Head of caudate nucleus (tissue), 42 donors: ENCODE results near the gene CPOX.
"Not testable (repeated sequence)": the region's sequence is repeated elsewhere in the genome, so short reads cannot be mapped to it uniquely, and the experiment has no call there.

Source experiments
- DNase-seq, 42 donors: peaks; one replicate each; pipeline versions ENCODE4 v3.0.0 to v3.0.0-alpha.2; 2020 to 2021; ENCODE audit warnings: mixed read lengths in 7 of 42
- intact Hi-C: fragments of 100-400 bp; cut with DNase I; formaldehyde crosslinking; loops from one replicate; pipeline ENCODE4 v1.15.0; 2022

The CPOX gene

DNA sequence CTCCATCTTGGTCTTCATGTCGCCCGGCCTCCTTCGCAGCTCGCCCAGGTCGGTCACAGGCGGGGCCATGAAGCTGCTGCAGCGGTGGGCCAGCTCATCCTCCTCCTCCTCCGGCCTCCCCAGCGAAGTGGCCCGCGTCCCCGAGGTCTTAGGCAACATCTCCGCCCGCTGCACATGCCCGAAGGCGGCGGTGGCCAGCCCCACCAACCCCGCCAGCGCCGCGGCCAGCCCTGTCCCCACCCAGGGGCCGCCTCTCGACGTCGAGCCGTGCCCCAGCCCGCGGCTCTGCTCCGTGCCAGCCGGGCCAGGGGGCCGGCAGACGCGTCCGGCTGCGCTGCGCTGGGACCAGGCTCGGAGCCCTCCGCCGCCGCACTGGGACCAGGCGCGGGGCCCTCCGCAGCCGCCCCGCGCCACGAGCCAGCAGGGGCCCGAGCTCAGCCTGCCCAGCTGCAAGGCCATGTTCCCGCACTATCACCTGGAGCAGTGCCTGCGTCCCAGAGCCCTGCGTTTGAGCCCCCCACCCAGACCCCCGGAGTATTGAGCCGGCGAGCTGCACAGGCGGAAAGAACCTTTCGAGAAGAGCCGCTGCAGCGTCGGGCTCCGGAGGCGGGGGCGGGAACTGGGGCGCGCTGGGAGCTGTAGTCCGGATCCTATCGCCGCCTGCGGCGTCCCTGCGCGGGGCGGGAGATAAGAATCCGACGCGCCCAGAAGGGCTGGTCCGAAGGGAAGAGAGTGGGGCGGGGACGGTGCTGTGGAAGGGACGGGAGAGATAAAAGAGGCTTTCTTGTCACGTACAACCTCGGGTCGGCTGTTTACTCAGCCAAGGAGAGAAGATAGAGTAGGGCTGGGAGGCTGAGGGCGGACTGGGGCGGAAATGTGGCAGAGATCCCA lies at the start of gene CPOX:
CPOX (minus strand) TSS at position 566 of the 891 bp plus-strand sequence; CDS start at position 459, 107 bp downstream.
- intact Hi-C loops, result loop anchor here (1.0 to 10.0 kb wide), 3 partner anchors 71 to 558 kb away; partner anchors contain the start of genes CLDND1, DCBLD2 and GABRR3
- peak; percentile 81 to 97 (median 94) for DNase-seq

DNA sequence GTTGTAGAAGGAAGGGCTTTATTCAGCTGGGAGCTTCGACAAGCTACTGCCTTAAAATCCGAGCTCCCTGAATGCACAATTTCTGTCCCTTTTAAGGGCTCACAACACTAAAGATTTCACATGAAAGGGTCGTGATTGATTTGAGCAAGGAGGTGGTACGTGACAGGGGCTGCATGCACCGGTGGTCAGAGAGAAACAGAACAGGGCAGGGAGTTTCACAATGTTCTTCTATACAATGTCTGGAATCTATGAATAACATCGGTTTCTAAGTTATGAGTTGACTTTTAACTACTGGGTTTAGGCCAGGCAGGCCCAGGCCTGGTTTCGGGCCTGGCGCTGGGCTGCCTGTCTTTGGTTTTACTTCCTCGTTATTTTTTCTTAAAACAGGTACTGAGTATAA lies 49.4 kb upstream of the CPOX start:
- DNase-seq, intact Hi-C loops: not testable (repeated sequence)

DNA sequence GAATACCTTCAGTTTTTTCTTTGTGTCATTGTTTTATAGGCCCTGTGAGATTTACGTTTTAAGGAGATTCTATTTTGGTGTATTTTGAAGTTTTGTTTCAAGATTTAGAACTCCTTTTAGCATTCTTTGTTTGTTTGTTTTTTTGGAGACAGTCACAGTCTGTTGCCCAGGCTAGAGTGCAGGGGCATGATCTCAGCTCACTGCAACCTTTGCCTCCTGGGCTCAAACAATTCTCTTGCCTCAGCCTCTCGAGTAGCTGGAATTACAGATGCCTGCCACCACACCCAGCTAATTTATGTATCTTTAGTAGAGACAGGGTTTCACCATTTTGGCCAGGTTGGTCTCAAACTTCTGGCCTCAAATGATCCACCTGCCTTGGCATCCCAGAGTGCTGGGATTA lies 48.3 kb upstream of the CPOX start:
- DNase-seq, intact Hi-C loops: not testable (repeated sequence)

DNA sequence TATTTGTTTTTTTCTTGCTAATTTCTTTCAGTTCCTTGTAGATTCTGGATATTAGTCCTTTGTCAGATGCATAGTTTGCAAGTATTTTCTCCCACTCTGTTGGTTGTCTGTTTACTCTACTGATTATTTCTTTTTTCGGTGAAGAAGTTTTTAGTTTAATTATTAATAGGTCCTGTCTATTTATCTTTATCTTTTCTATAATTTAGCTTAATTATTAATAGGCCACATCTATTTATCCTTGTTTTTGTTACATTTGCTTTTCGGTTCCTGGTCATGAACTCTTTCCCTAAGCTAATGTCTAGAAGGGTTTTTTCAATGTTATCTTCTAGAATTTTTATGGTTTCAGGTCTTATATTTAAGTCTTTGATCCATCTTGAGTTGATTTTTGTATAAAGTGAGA lies 45.1 kb upstream of the CPOX start:
- intact Hi-C loops, DNase-seq: not testable (repeated sequence)

DNA sequence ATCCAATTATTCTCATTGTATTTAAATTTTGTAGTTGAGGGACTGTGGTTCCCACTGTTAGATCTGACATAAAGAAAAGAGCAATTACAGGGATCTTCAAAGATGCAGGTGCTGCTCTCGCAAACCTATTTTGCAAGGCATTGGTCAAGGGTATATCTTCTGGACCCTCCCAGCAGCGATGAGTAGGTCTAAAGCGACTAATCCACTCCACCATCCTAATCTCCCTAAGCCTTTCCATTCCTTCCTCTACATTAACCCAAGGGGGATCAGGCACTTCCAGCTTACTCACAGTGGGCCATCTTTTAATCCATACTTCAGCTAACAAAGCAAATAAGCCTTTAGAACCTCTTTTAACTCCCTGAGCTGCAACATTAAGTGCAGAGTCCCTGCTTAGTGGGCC lies 37.0 kb upstream of the CPOX start:
- intact Hi-C loops, result no loop called here
- no peak for DNase-seq

DNA sequence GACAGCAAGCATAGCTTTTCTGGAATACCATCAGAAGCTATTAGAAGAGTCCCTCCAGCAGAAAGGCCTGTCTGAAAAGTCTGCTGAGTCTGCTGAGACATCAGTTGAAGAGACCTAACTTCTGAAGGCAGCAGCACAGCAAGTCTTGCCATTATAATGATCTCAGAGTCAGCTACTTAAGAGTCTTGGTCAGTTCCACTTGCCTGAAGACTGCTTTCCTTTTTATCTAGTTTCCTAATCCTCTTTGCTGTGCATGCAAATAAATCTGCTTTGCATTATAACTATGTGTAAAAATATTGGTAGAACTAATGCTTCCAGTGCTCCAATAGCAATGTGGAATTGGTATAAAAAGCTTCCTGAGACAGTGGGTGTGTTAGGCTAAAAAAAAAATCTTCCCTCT lies 34.9 kb upstream of the CPOX start:
- DNase-seq, result no peak
- intact Hi-C loops, result no loop called here

DNA sequence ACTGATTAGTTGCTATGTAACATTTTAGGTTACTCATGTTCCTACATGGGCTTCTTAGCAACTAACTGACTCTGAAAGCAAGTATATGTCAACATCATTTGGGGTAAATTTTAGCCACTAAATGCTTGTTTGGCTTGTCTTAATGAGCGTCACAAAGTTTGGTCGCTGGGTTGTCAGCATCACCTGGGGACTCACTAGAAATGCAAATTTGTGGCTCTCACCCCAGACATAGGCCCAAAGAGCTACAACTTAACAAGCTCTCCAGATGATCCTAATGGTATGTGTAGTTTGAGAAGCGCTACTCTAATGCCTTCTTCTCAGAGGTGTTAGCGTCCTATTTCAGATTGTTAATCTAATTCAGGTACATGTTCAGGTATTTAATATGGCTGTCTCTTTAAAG lies 32.7 kb upstream of the CPOX start:
- intact Hi-C loops, result no loop called here
- no peak for DNase-seq

DNA sequence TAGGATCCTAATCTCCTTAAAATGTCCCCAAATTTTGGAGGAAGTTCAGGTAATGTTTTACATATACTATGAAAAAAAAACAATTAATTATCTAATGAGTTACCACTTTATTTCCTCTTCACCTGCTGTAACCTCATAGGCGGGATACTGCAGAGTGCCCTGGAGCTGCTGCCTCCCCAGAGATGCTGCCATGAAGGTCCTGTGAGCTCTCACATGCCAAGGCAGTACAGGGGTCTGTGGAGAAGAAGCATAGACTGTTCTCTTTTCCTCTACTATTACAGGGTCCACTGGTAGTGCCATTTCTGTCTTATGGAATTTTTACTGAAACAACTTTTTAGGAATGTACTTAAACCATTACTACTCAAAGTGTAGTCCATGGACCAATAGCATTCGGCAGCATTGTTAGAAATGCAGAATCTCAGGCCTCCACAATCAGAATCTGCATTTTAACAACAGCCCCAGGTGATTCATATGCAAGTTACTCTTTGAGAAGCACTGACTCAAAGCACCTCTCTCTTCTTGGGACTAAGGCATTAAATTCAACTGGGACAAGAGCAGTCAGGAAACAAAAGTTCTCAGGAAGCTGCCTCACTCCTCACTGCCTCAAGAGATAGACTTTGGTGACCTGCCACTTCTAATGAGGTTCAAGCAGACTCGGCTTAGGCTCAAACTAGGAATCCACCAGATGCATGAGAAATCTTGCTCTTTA lies 30.3 kb upstream of the CPOX start:
- intact Hi-C loops, result no loop called here
- no peak for DNase-seq

DNA sequence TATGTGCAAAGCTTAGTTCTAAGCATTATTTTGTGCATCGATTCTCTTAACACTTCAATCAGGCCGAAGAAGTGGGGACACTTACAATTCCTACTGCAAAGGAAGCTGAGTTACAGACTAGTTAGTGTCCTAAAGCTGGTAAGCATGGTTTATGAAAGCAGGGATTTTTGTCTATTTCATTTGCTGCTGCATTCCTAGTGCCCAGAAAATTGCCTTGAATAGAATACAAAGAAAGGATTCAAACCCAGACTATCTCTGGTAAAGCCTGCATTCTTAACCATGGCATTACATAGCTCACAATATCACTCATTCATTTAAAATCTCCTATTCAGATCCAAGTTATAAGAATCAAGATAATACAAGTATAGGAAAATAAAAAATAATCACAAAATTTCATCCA lies 24.4 kb upstream of the CPOX start:
- intact Hi-C loops, result no loop called here
- no peak for DNase-seq

DNA sequence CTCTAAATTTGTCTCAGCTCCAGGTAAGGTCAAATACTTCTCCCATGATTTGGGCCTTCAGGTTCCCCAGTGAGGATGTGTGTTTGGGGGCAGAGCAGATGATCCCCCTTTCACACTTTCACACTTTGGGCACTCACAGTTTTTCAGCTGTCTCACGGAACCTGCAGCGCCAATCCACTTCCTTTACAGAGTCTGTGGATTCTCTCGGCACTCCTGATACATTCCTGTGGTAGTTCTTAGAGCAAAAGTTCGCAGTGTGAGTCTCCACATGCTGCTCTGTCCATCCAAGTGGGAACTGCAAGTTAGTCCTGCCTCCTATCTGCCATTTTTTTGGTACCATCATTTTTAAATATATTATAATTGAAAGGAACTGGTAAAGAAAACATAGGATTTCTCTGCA lies 20.2 kb upstream of the CPOX start:
- no peak for DNase-seq
- intact Hi-C loops, result no loop called here

DNA sequence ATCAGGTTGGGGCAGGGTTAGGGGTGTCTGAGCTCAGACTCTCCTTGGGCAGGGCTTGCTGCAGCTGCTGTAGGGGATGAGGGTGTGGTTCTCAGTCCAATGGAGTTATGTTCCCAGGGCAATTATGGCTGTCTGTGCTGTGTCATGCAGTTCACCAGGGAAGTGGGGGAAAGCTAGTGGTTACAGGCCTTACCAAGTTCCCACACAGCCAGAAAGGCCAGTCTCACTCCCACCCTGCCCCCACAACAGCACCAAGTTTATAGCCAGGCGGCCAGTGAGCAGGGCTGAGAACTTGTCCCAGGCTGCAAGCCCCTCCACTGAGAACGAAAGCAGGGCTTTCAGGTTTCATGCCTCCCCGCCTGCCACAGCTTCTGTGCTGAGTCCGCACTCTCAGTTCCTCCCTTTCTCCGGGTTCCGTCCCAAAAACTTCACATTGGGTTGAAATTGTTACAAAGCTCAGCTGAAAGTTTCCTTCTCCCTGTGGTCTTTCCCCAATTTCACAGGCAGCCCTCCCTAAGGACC lies 19.6 kb upstream of the CPOX start:
- peak in 31 of 42 donors; percentile 5 to 56 (median 32) for DNase-seq
- intact Hi-C loops, result no loop called here

DNA sequence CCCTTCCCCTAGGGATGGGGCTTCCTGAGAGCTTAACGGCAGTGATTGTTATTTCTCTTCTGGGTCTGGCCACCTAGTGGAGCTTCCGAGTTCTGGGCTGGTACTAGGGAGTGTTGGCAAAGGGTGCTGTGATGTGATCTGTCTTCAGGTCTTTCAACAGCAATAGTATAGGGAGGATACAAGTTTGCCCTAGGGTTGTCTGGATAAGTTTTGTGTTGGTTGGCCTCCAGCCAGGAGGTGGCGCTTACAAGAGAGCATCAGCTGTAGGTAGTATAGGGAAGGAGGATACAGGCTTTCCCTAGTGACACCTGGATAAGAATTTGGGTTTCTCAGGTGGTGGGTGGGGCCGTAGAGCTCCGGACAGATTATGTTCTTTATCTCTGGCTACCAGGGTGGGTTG lies 19.2 kb upstream of the CPOX start:
- no peak for DNase-seq

DNA sequence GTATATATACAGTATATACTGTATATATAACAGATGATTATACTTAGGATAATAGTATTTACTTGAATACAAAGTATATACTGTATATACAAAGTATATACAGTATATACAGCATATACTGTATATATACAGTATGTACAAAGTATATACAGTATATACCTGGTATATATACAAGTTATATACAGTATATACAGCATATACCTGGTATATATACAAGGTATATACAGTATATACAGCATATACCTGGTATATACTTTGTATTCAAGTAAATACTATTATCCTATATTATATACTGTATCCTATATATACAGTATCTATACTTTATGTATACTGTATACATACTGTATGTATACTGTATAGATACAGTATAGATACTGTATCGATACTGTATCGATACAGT lies 14.6 kb upstream of the CPOX start:
- intact Hi-C loops, result no loop called here
- no peak for DNase-seq

More for the DNA sequence above, 19.2 kb upstream of the CPOX start:
- intact Hi-C loops, result no loop called here

DNA sequence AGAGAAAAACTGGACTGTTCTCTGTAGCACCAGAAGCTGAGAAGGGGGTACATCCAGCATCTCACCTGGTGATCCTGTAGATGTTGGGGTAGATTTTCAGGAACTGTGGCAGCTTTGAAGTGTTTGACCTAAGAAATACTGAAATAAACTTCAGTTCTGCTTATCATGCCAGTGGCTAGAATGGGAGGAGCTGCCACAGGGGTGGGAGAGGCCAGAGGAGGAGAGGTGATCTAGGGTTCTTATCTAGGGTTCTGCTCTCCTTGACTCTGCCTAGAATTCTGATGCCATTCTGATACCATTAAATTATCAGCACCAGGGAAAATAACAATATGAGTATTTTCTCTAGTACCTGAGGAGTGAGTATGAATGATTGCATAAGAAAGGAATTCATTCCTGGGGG lies 10.2 kb upstream of the CPOX start:
- intact Hi-C loops, result loop anchor here (5.0 kb wide), 1 partner anchor 389 kb away; no protein-coding TSS in a partner anchor
- no peak for DNase-seq

DNA sequence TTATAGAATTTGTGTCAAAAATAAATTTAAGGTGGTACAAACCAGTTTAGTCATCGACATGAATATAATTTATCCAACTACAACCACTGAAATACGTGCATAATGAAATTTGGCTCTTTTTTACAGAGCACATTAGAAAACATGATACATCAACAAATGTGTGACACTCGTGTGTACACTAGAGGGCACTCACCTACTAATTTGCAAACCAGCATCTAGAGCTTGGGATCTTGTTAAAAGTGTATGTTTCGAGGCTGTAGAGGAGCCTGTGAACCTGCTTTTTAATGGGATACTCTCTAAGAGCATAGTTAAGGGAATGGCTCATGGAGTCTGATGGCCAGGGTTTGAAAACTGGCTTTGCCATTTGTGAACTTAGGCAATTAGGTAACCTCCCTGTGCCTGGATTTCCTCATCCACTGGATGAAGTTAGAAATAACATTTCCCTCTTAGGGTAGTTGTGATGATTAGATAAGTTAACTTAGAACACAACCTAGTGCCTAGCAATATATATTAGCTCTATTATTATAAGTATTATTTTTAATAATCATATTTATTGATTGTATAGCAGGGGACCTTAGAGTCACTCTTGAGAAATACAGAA lies 8.8 kb upstream of the CPOX start:
- intact Hi-C loops, result loop anchor here (5.0 kb wide), 1 partner anchor 390 kb away; no protein-coding TSS in a partner anchor
- peak in 29 of 42 donors; percentile 20 to 83 (median 56) for DNase-seq

DNA sequence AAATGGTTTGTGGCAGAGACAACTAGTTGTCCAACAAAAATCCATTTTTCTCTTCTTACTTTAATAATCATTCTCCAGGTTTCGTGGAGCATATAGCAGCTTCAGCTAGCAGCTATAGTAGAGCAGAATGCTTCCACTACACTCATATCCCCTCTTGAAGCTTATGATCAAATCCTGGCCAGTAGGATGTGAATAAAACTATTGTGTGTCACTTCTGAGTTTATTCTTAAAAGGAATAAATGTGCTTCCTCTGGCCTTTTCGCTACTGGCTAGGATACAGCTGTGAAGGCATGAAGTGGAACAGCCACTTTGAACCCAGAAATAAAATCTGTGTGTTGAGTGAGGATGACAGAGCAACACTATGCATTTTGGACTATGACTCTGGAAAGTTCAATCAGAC lies 7.8 kb upstream of the CPOX start:
- intact Hi-C loops, result loop anchor here (2.0 to 5.0 kb wide), 2 partner anchors 216 to 391 kb away; no protein-coding TSS in a partner anchor
- DNase-seq, result no peak

DNA sequence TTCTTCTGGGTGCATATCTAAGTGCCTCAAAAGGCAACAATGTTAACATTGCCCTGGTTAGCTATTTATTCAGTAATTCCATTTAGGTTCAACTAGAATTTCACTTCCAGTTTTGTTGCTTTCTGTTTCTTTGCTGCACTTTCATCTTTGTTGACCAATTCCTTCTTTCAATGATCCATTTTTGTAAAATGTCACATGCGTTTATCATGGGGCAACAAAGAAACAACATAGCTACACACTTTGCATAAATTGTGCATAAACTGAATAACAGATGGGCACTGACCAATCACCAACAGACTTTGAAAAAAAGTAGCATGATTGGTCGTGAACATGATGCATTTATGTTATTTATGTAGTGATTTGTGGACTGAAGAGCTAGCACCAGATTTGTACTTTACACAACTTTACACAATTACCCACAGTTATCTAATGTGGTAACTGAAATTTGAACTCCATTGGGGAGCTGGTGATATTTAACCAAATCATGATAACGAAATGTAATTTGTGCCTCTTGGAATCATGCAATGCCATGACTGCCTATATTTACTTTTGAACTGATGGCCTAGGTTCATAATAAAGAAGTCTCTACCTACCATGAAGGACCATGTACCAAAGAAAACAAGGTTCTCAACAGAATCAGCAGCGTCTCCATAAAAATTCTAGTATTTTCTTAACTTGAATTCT lies 7.1 kb upstream of the CPOX start:
- intact Hi-C loops, result loop anchor here (2.0 to 5.0 kb wide), 2 partner anchors 216 to 392 kb away; no protein-coding TSS in a partner anchor
- no peak for DNase-seq

DNA sequence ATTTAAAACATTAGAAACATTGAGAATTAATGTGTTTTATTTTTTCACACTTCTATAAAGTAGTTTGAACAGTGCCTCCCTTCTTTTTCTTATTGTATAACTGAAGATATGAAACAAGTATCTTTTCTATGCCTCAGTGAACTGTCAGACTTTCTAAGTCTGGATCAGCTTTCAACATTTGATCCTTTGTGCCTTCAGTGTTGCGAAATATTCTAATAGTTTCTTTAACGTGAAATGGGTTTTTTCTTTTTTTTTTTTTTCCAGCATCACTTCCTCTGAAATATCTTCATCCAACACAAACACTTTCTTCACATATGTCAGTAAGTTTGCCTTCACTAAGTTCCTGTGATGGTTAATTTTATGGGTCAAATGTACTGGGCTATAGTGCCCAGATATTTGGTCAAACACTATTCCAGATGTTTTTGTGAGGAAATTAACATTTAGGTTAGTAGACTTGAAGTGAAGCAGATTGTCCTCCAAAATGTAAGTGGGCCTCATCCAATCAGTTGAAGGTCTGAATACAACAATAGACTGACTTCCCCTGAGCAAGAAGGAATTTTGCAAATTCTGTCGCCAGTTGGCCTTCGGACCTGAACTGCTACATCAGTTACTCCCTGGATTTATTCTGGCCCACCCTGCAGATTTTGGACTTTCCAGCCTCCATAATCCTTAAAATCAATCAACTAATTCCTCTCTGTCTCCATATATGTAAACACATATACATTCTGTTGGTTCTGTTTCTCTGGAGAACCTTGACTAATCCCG lies 6.4 kb upstream of the CPOX start:
- DNase-seq, result no peak
- intact Hi-C loops, result loop anchor here (2.0 to 10.0 kb wide), 3 partner anchors 217 to 565 kb away; partner anchors contain the start of gene GABRR3
